Measurements from ENCODE around the gene ANKDD1A.

The ANKDD1A gene

DNA sequence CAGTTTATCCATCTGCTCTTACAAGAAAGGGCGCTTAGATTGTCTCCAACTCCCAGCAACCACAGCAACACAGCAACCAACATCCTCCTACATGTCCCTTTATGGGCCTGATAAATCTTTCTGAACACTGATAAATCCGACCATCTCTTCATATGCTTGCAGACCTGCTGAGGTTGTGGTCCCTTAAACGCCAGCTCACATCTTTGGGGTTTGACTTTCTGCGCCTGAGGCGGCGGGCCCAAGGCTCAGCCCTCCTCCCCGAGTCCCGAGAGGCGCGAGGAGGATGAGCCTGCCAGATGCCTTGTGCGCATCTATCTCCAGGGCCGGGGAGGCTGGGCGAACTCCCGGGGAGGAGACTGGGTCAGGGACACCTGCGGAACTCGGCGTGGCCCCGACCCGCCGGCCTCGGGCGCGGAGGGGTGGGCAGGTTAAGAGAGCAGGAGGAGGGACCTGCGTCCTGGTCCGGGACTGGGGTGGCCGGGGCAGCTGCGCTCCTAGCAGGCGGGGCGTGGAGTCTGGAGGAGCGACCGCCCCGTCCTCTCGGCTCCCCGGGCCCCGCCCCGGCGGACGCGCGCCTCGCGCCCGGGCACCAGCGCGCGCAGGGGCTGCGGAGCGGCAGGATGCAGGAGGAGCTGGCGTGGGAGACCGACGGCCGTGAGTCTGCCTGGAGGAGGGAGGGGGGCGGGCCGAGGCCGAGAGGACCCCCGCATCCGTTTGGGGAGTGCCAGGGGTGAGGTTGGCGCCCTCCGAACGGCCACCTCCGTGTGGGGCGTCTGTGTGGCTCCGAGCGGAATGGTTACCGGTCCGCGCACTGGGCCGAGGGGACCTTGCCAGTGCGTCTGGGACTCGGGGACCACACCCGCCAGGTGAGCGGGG is at the start of gene ANKDD1A:
TSS of gene ANKDD1A (plus strand) at position 592 of the 876 bp plus-strand sequence. CDS start at position 621, 29 bp downstream.
- no peak within 1 kb of the TSS for H3K27ac ChIP-seq (ENCODE audit: low read depth, low read length)
- peak within 1 kb of the TSS; percentile 61 to 65 for H3K4me3 ChIP-seq (ENCODE audit: low read depth in 1 of 2, low read length in 2 of 2)
- H3K4me1 ChIP-seq (ENCODE audit: control insufficient read depth in 1 of 2, insufficient read depth in 2 of 2, low read length in 2 of 2) = peaks cover 4 to 5% of the 10 kb centered on the region in 2 donors
- H3K36me3 ChIP-seq (ENCODE audit: control insufficient read depth in 1 of 2, insufficient read depth in 2 of 2, low read length in 2 of 2) = no peaks in the 10 kb centered on the region
- H3K9ac ChIP-seq (ENCODE audit: low read depth in 1 of 2, low read length in 2 of 2) = peak within 1 kb of the TSS; percentile 1 to 40
- H3K27me3 ChIP-seq (ENCODE audit: control insufficient read depth in 1 of 2, insufficient read depth in 2 of 2, low read length in 2 of 2) = no peaks in the 10 kb centered on the region
- H3K9me3 ChIP-seq (ENCODE audit: control insufficient read depth in 1 of 2, low read length in 2 of 2) = no peaks in the 10 kb centered on the region

- Histone ChIP-seq H3K9ac (ENCODE audit: low read depth in 1 of 2, low read length in 2 of 2) (no peak overlapping the region), H3K27me3 (ENCODE audit: control insufficient read depth in 1 of 2, insufficient read depth in 2 of 2, low read length in 2 of 2) (no peaks in the 10 kb centered on the region), H3K27ac (ENCODE audit: low read depth, low read length) (no peak overlapping the region), H3K9me3 (ENCODE audit: control insufficient read depth in 1 of 2, low read length in 2 of 2) (no peaks in the 10 kb centered on the region), H3K4me3 (ENCODE audit: low read depth in 1 of 2, low read length in 2 of 2) (no peak overlapping the region), H3K4me1 (ENCODE audit: control insufficient read depth in 1 of 2, insufficient read depth in 2 of 2, low read length in 2 of 2) (peaks cover 22 to 24% of the 10 kb centered on the region in 2 donors), H3K36me3 (ENCODE audit: control insufficient read depth in 1 of 2, insufficient read depth in 2 of 2, low read length in 2 of 2) (peaks cover 15 to 28% of the 10 kb centered on the region in 2 donors)
These were observed 49.7 kb upstream of the ANKDD1A start for GRCh38 chr15:64861960-64862359.

- Histone ChIP-seq H3K9me3 (ENCODE audit: control insufficient read depth in 1 of 2, low read length in 2 of 2) (no peaks in the 10 kb centered on the region), H3K4me1 (ENCODE audit: control insufficient read depth in 1 of 2, insufficient read depth in 2 of 2, low read length in 2 of 2) (peaks cover 18 to 24% of the 10 kb centered on the region in 2 donors), H3K36me3 (ENCODE audit: control insufficient read depth in 1 of 2, insufficient read depth in 2 of 2, low read length in 2 of 2) (peaks cover 15 to 28% of the 10 kb centered on the region in 2 donors), H3K27ac (ENCODE audit: low read depth, low read length) (no peak overlapping the region), H3K9ac (ENCODE audit: low read depth in 1 of 2, low read length in 2 of 2) (no peak overlapping the region), H3K27me3 (ENCODE audit: control insufficient read depth in 1 of 2, insufficient read depth in 2 of 2, low read length in 2 of 2) (no peaks in the 10 kb centered on the region), H3K4me3 (ENCODE audit: low read depth in 1 of 2, low read length in 2 of 2) (no peak overlapping the region)
These were observed 49.3 kb upstream of the ANKDD1A start for GRCh38 chr15:64862408-64862807.

DNA sequence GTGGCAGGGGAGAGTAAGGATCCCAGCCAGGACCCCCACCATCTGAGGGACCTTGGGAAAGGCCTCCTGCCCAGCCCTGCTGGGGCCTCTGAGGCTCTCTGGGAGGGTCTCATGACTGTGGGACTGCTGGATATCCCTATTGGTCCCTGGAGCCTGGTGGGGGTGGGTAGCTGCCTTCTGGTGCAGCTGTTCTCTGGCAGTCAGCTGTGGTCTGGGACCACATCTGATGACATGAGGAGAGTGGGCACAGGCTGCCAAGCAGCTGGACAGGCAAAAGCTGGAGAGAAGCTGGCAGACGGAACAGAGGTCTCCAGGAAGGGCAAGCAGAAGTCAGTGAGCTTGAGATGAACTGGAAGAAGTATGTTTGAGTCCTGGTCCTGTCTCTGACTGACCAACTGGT is 47.6 kb upstream of the ANKDD1A start:
- H3K4me3 ChIP-seq (ENCODE audit: low read depth in 1 of 2, low read length in 2 of 2) = no peak overlapping the region
- no peaks in the 10 kb centered on the region for H3K9me3 ChIP-seq (ENCODE audit: control insufficient read depth in 1 of 2, low read length in 2 of 2)
- H3K27me3 ChIP-seq (ENCODE audit: control insufficient read depth in 1 of 2, insufficient read depth in 2 of 2, low read length in 2 of 2) = no peaks in the 10 kb centered on the region
- no peak overlapping the region for H3K27ac ChIP-seq (ENCODE audit: low read depth, low read length)
- no peak overlapping the region for H3K9ac ChIP-seq (ENCODE audit: low read depth in 1 of 2, low read length in 2 of 2)
- H3K4me1 ChIP-seq (ENCODE audit: control insufficient read depth in 1 of 2, insufficient read depth in 2 of 2, low read length in 2 of 2) = peaks cover 10 to 15% of the 10 kb centered on the region in 2 donors
- H3K36me3 ChIP-seq (ENCODE audit: control insufficient read depth in 1 of 2, insufficient read depth in 2 of 2, low read length in 2 of 2) = peaks cover 15 to 28% of the 10 kb centered on the region in 2 donors

GRCh38 chr15:64865126-64865997 is 46.3 kb upstream of the ANKDD1A start:
- H3K4me1 ChIP-seq (ENCODE audit: control insufficient read depth in 1 of 2, insufficient read depth in 2 of 2, low read length in 2 of 2) = peaks cover 6 to 9% of the 10 kb centered on the region in 2 donors

DNA sequence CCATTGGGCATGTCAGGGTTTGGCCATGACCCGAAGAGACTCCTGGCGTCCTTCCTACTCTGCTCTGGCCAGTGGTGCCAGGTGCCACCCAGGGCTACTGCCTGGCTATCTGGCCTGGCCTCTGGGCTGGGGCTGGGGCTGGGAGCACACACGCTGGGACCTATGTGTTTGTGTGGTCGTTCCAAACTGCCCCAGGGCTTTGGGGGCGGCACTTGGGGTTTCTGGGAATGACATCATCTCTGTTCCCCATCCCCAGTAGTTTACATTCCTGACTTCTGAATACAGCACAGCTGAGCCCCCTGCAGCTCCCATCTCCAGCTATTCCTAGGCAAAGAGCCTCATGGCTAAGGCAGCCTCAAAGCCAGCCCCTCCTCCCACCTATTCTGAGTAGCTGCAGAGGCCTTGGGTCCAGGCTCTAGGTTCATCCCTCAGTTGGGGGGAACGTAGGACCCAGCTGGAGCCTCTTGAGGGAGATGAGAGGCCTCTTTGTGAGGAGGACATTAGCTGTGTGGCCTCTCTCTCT is 45.6 kb upstream of the ANKDD1A start:
- Histone ChIP-seq H3K27ac (ENCODE audit: low read depth, low read length) (peak overlapping the region; percentile 67), H3K27me3 (ENCODE audit: control insufficient read depth in 1 of 2, insufficient read depth in 2 of 2, low read length in 2 of 2) (no peaks in the 10 kb centered on the region), H3K9ac (ENCODE audit: low read depth in 1 of 2, low read length in 2 of 2) (no peak overlapping the region), H3K4me1 (ENCODE audit: control insufficient read depth in 1 of 2, insufficient read depth in 2 of 2, low read length in 2 of 2) (peaks cover 6 to 9% of the 10 kb centered on the region in 2 donors), H3K4me3 (ENCODE audit: low read depth in 1 of 2, low read length in 2 of 2) (no peak overlapping the region), H3K36me3 (ENCODE audit: control insufficient read depth in 1 of 2, insufficient read depth in 2 of 2, low read length in 2 of 2) (peaks cover 10 to 13% of the 10 kb centered on the region in 2 donors), H3K9me3 (ENCODE audit: control insufficient read depth in 1 of 2, low read length in 2 of 2) (no peaks in the 10 kb centered on the region)

More at GRCh38 chr15:64865126-64865997, 46.3 kb upstream of the ANKDD1A start:
- Histone ChIP-seq H3K27me3 (ENCODE audit: control insufficient read depth in 1 of 2, insufficient read depth in 2 of 2, low read length in 2 of 2) (no peaks in the 10 kb centered on the region), H3K9ac (ENCODE audit: low read depth in 1 of 2, low read length in 2 of 2) (no peak overlapping the region), H3K9me3 (ENCODE audit: control insufficient read depth in 1 of 2, low read length in 2 of 2) (no peaks in the 10 kb centered on the region), H3K36me3 (ENCODE audit: control insufficient read depth in 1 of 2, insufficient read depth in 2 of 2, low read length in 2 of 2) (peaks cover 12 to 20% of the 10 kb centered on the region in 2 donors), H3K27ac (ENCODE audit: low read depth, low read length) (peak overlapping the region; percentile 67), H3K4me3 (ENCODE audit: low read depth in 1 of 2, low read length in 2 of 2) (no peak overlapping the region)

DNA sequence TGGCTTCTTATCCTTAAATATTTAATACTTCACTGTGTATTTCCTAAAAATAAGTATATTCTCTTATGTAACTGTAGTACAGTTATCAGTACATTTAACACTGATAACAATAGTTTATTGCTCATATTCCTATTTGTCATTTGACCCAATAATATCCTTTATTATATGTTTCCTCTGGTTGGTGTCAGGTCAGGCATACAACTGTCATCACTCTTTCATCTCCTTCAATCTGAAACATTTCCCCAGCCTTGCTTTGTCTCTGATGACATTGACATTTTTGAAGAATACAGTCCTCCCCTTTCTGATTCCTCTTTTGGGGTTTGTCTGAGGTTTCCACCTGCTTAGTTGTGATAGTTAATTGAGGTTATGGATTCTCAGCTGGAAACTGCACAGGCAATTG is 42.2 kb upstream of the ANKDD1A start:
- no peaks in the 10 kb centered on the region for H3K9me3 ChIP-seq (ENCODE audit: control insufficient read depth in 1 of 2, low read length in 2 of 2)
- H3K27me3 ChIP-seq (ENCODE audit: control insufficient read depth in 1 of 2, insufficient read depth in 2 of 2, low read length in 2 of 2) = no peaks in the 10 kb centered on the region
- no peak overlapping the region for H3K9ac ChIP-seq (ENCODE audit: low read depth in 1 of 2, low read length in 2 of 2)
- peaks cover 9 to 11% of the 10 kb centered on the region in 2 donors for H3K4me1 ChIP-seq (ENCODE audit: control insufficient read depth in 1 of 2, insufficient read depth in 2 of 2, low read length in 2 of 2)
- no peak overlapping the region for H3K27ac ChIP-seq (ENCODE audit: low read depth, low read length)
- H3K4me3 ChIP-seq (ENCODE audit: low read depth in 1 of 2, low read length in 2 of 2) = no peak overlapping the region
- peaks cover 3 to 4% of the 10 kb centered on the region in 2 donors for H3K36me3 ChIP-seq (ENCODE audit: control insufficient read depth in 1 of 2, insufficient read depth in 2 of 2, low read length in 2 of 2)

DNA sequence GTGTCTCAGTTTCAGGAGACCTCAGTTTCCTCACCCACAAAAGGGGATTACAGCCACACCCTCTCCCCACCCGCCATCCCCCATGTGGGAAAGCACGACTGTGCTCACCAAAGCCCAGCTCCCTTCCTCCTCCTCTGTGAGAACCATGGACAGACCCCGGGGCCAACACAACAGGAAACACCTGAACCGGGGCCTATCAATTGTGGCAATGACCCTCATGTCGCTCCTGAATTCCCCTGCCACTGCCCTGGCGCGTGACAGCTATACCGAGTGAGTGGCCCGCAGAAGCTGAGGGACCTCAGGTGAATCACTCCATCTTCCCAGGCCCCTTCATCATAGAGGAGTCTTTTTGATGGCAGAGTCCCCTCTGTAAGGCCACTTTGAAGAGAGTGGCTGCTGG is 41.3 kb upstream of the ANKDD1A start:
- peaks cover 0 to 3% of the 10 kb centered on the region in 2 donors for H3K36me3 ChIP-seq (ENCODE audit: control insufficient read depth in 1 of 2, insufficient read depth in 2 of 2, low read length in 2 of 2)
- peaks cover 9 to 10% of the 10 kb centered on the region in 2 donors for H3K4me1 ChIP-seq (ENCODE audit: control insufficient read depth in 1 of 2, insufficient read depth in 2 of 2, low read length in 2 of 2)
- no peak overlapping the region for H3K4me3 ChIP-seq (ENCODE audit: low read depth in 1 of 2, low read length in 2 of 2)
- no peaks in the 10 kb centered on the region for H3K27me3 ChIP-seq (ENCODE audit: control insufficient read depth in 1 of 2, insufficient read depth in 2 of 2, low read length in 2 of 2)
- no peak overlapping the region for H3K27ac ChIP-seq (ENCODE audit: low read depth, low read length)
- no peak overlapping the region for H3K9ac ChIP-seq (ENCODE audit: low read depth in 1 of 2, low read length in 2 of 2)
- H3K9me3 ChIP-seq (ENCODE audit: control insufficient read depth in 1 of 2, low read length in 2 of 2) = no peaks in the 10 kb centered on the region

GRCh38 chr15:64875641-64876223 is 36.0 kb upstream of the ANKDD1A start:
- peaks cover 9 to 17% of the 10 kb centered on the region in 2 donors for H3K4me1 ChIP-seq (ENCODE audit: control insufficient read depth in 1 of 2, insufficient read depth in 2 of 2, low read length in 2 of 2)
- H3K36me3 ChIP-seq (ENCODE audit: control insufficient read depth in 1 of 2, insufficient read depth in 2 of 2, low read length in 2 of 2) = no peaks in the 10 kb centered on the region
- H3K9ac ChIP-seq (ENCODE audit: low read depth in 1 of 2, low read length in 2 of 2) = no peak overlapping the region
- no peak overlapping the region for H3K4me3 ChIP-seq (ENCODE audit: low read depth in 1 of 2, low read length in 2 of 2)
- H3K9me3 ChIP-seq (ENCODE audit: control insufficient read depth in 1 of 2, low read length in 2 of 2) = no peaks in the 10 kb centered on the region
- H3K27me3 ChIP-seq (ENCODE audit: control insufficient read depth in 1 of 2, insufficient read depth in 2 of 2, low read length in 2 of 2) = no peaks in the 10 kb centered on the region
- no peak overlapping the region for H3K27ac ChIP-seq (ENCODE audit: low read depth, low read length)
